Neuronal stem cell (in vitro differentiated cells): ENCODE data around the gene SLC4A7.
"Not testable (repeated sequence)": the region's sequence is repeated elsewhere in the genome, so short reads cannot be mapped to it uniquely, and the experiment has no call there.

ENCODE experiments used
- DNase-seq: peaks from one replicate; pipeline ENCODE4 v3.0.0-alpha.2; 2013; ENCODE audit warnings: low spot score
- H2AFZ ChIP-seq: one replicate; pipeline ENCODE4 v1.6.1; 2013; ENCODE audit warnings: mild to moderate bottlenecking, low read length, inconsistent platforms
- H2AK5ac ChIP-seq: 2 replicates; pipeline ENCODE4 v1.6.1; 2013; ENCODE audit warnings: low read depth, mild to moderate bottlenecking, inconsistent platforms, low read length, moderate library complexity, mixed read lengths
- H2BK120ac ChIP-seq: 2 replicates; pipeline ENCODE4 v1.6.1; 2013; ENCODE audit warnings: low read depth, mild to moderate bottlenecking, inconsistent platforms, low read length, moderate library complexity, mixed read lengths
- H2BK12ac ChIP-seq: one replicate; pipeline ENCODE4 v1.6.1; 2013; ENCODE audit warnings: low read length, inconsistent platforms
- H2BK15ac ChIP-seq: 2 replicates; pipeline ENCODE4 v1.6.1; 2013; ENCODE audit warnings: mild to moderate bottlenecking, low read length, inconsistent platforms, mixed read lengths
- H2BK5ac ChIP-seq: one replicate; pipeline ENCODE4 v1.6.1; 2013; ENCODE audit warnings: inconsistent platforms, mild to moderate bottlenecking, low read length, moderate library complexity
- H3K14ac ChIP-seq: one replicate; pipeline ENCODE4 v1.6.1; 2013; ENCODE audit warnings: low read length, inconsistent platforms
- H3K18ac ChIP-seq: 2 replicates; pipeline ENCODE4 v1.6.1; 2013; ENCODE audit warnings: low read length, inconsistent platforms
- H3K23ac ChIP-seq: 2 replicates; pipeline ENCODE4 v1.6.1; 2013; ENCODE audit warnings: low read depth, mild to moderate bottlenecking, mixed read lengths, low read length, inconsistent platforms; ENCODE audit not compliant: poor library complexity
- H3K27ac ChIP-seq: replicated peaks from 3 replicates; pipeline ENCODE4 v1.5.1; 2013; ENCODE audit warnings: low read length, inconsistent platforms
- H3K27me3 ChIP-seq, 3 experiments: 2 replicates each; pipeline ENCODE4 v1.6.1; 2013; ENCODE audit warnings: low read length in 3 of 3, mild to moderate bottlenecking in 2 of 3, inconsistent platforms in 1 of 3, low read depth in 1 of 3, mixed read lengths in 1 of 3, moderate library complexity in 1 of 3; ENCODE audit not compliant: control insufficient read depth in 3 of 3, insufficient read depth in 3 of 3
- H3K36me3 ChIP-seq, 2 donors: replicated peaks in 1 of 2; 2 replicates each; pipeline ENCODE4 v1.6.1; 2013; ENCODE audit warnings: low read length in 2 of 2; ENCODE audit not compliant: control insufficient read depth in 2 of 2, insufficient read depth in 2 of 2
- H3K4ac ChIP-seq: 2 replicates; pipeline ENCODE4 v1.6.1; 2013; ENCODE audit warnings: inconsistent platforms, mild to moderate bottlenecking, low read length, moderate library complexity
- H3K4me1 ChIP-seq, 2 donors: 1 replicate in 1 of 2; 2 replicates in 1 of 2; pipeline ENCODE4 v1.6.1; 2013; ENCODE audit warnings: low read length in 2 of 2, low read depth in 1 of 2; ENCODE audit not compliant: control insufficient read depth in 2 of 2, insufficient read depth in 1 of 2
- H3K4me2 ChIP-seq: one replicate; pipeline ENCODE4 v1.6.1; 2013; ENCODE audit warnings: mild to moderate bottlenecking, low read length, inconsistent platforms; ENCODE audit not compliant: insufficient read depth, poor library complexity, severe bottlenecking
- H3K4me3 ChIP-seq, 2 donors: 2 replicates each; pipeline ENCODE4 v1.5.1; 2013; ENCODE audit warnings: low read length in 2 of 2, mild to moderate bottlenecking in 2 of 2, inconsistent platforms in 1 of 2, moderate library complexity in 1 of 2
- H3K79me1 ChIP-seq: one replicate; pipeline ENCODE4 v1.6.1; 2013; ENCODE audit warnings: low read depth, mild to moderate bottlenecking, inconsistent platforms, low read length, moderate library complexity
- H3K9ac ChIP-seq: one replicate; pipeline ENCODE4 v1.6.1; 2013; ENCODE audit warnings: mild to moderate bottlenecking, low read depth, low read length, inconsistent platforms; ENCODE audit not compliant: poor library complexity
- H3K9me3 ChIP-seq, 2 donors: replicated peaks in 1 of 2; 2 replicates each; pipeline versions ENCODE3 to v1.6.1; 2013; ENCODE audit warnings: low read length in 2 of 2, mild to moderate bottlenecking in 2 of 2, inconsistent platforms in 1 of 2, low read depth in 1 of 2, mixed read lengths in 1 of 2, moderate library complexity in 1 of 2; ENCODE audit not compliant: control insufficient read depth in 2 of 2, insufficient read depth in 1 of 2
- H4K8ac ChIP-seq: one replicate; pipeline ENCODE4 v1.6.1; 2013; ENCODE audit warnings: low read depth, mild to moderate bottlenecking, inconsistent platforms, low read length, moderate library complexity
- H4K91ac ChIP-seq: one replicate; pipeline ENCODE4 v1.6.1; 2013; ENCODE audit warnings: low read length, low read depth, mild to moderate bottlenecking, inconsistent platforms; ENCODE audit not compliant: poor library complexity
- WGBS, 2 donors: extraction: QIAGEN DNeasy Blood & Tissue Kit; methylation state at CpG; one replicate each; pipeline ENCODE4 v1.1.7; 2013; ENCODE audit warnings: missing lambda C conversion rate in 2 of 2, mixed read lengths in 1 of 2; ENCODE audit not compliant: insufficient read length in 2 of 2, insufficient replicate concordance in 1 of 2; ENCODE audit errors: extremely low coverage in 2 of 2; 5-methylcytosine and 5-hydroxymethylcytosine counted together

SLC4A7 gene

DNA sequence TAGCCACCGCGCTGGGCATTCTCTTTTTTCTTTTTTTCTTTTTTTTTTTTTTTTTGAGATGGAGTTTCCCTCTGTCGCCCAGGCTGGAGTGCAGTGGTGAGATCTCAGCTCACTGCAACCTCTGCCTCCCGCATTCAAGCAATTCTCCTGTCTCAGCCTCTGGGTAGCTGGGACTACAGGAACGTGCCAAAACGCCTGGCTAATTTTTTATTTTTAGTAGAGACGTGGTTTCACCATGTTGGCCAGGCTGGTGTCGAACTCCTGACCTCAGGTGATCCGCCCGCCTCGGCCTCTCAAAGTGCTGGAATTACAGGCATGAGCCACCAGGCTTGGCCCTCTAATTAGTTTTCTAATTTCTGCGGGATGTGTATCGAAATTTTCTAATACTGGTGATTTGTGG is 41.2 kb downstream of the SLC4A7 start:
- WGBS, 2 donors, result no CpG with 5 or more reads among the region's 13 CpGs
- H3K4ac ChIP-seq, H3K4me1 ChIP-seq, H2AK5ac ChIP-seq, H3K23ac ChIP-seq, H2AFZ ChIP-seq, H2BK15ac ChIP-seq, H3K9ac ChIP-seq, H3K18ac ChIP-seq, H3K27ac ChIP-seq, H3K27me3 ChIP-seq, H3K4me2 ChIP-seq, DNase-seq, H4K91ac ChIP-seq, H3K79me1 ChIP-seq, H3K4me3 ChIP-seq, H2BK5ac ChIP-seq, H2BK120ac ChIP-seq, H3K14ac ChIP-seq, H4K8ac ChIP-seq, H2BK12ac ChIP-seq: not testable (repeated sequence)
- Histone ChIP-seq H3K9me3 (peaks cover 3 to 30% of the 10 kb centered on the region in 2 donors), H3K36me3 (peaks cover 12 to 97% of the 10 kb centered on the region in 2 donors)

DNA sequence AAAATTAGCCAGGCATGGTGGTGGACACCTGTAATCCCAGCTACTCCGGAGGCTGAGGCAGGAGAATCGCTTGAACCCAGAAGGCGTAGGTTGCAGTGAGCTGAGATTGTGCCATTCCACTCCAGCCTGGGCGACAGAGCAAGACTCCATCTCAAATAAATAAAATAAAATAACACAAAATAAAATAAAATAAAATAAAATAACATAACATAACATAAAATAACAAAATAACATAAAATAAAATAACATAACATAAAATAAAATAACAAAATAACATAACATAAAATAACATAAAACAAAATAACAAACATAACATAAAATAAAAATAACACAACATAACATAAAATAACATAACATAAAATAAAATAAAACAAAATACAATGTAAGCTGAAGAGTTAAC is 45.8 kb downstream of the SLC4A7 start:
- H3K9me3 ChIP-seq, result peaks cover 3 to 30% of the 10 kb centered on the region in 2 donors
- peaks cover 18 to 99% of the 10 kb centered on the region in 2 donors for H3K36me3 ChIP-seq
- H3K4ac ChIP-seq, result not testable (repeated sequence)

DNA sequence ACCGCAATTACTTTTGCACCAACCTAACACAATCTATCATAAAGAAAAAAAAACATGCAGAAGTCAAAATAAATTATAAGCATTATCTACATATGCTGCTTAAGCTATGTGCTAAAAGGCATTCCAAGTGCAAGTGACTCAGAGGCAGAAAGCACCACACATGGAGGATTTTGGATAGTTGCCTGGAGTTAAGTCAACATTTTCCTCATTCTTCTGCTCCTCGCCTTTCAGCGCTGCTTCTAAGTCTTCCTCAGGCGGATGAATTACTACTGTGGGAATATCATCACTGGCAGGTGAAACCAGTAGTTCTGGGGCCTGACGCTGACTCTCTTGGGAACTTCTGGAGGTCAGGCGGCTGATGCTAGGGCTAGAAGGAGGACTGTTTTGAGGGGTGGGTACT is 53.1 kb downstream of the SLC4A7 start:
- H3K14ac ChIP-seq, result no peak overlapping the region
- H2BK12ac ChIP-seq, result no peak overlapping the region
- no peak overlapping the region for H3K4me3 ChIP-seq
- H3K79me1 ChIP-seq, result no peaks in the 10 kb centered on the region
- no peaks in the 10 kb centered on the region for H3K27me3 ChIP-seq
- peaks cover 23 to 97% of the 10 kb centered on the region in 2 donors for H3K36me3 ChIP-seq
- H3K27ac ChIP-seq, result no peak overlapping the region
- no CpG with 5 or more reads among the region's 6 CpGs for WGBS, 2 donors
- no peak overlapping the region for H2BK15ac ChIP-seq
- no peak overlapping the region for H2BK5ac ChIP-seq
- no peak overlapping the region for H3K4me2 ChIP-seq
- no peak overlapping the region for H3K23ac ChIP-seq
- H2BK120ac ChIP-seq, result no peak overlapping the region
- no peak overlapping the region for H4K91ac ChIP-seq
- H2AK5ac ChIP-seq, result no peak overlapping the region
- no peak overlapping the region for H3K4ac ChIP-seq
- H3K9ac ChIP-seq, result no peak overlapping the region
- no peaks in the 10 kb centered on the region for H3K4me1 ChIP-seq
- no peaks in the 10 kb centered on the region for H3K9me3 ChIP-seq
- no peak for DNase-seq
- no peak overlapping the region for H2AFZ ChIP-seq
- H4K8ac ChIP-seq, result no peak overlapping the region
- H3K18ac ChIP-seq, result no peak overlapping the region

More for the DNA sequence above, 45.8 kb downstream of the SLC4A7 start:
- not testable (repeated sequence) for H2AFZ ChIP-seq, H3K27me3 ChIP-seq, H3K79me1 ChIP-seq, H3K9ac ChIP-seq, H3K4me3 ChIP-seq, H2BK120ac ChIP-seq, H2BK5ac ChIP-seq, H3K23ac ChIP-seq, H3K27ac ChIP-seq, H3K4me2 ChIP-seq, H2BK12ac ChIP-seq, H3K14ac ChIP-seq, H3K4me1 ChIP-seq, DNase-seq, H4K91ac ChIP-seq, H3K18ac ChIP-seq, H2AK5ac ChIP-seq, H4K8ac ChIP-seq, H2BK15ac ChIP-seq
- WGBS, 2 donors, result no CpG with 5 or more reads among the region's 4 CpGs

DNA sequence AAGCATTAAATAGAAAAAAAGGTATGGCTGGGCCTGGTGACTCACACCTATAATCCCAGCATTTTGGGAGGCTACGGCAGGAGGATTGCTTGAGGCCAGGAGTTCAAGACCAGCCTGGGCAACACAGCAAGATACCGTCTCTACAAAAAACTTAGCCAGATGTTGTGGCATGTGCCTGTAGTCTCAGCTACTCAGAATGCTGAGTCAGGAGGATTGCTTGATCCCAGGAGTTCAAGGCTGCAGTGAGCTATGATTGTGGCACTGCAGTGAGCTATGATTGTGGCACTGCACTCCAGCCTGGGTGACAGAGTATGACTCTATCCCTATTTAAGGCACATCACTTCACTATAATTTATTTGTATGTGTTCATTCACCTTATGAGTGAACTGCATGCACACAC is 54.3 kb downstream of the SLC4A7 start:
- Histone ChIP-seq H2BK5ac (no peak overlapping the region), H3K27ac (no peak overlapping the region), H3K23ac (no peak overlapping the region), H2AFZ (no peak overlapping the region), H2AK5ac (no peak overlapping the region), H3K4me2 (no peak overlapping the region), H3K36me3 (peaks cover 21 to 91% of the 10 kb centered on the region in 2 donors), H4K91ac (no peak overlapping the region), H3K14ac (no peak overlapping the region), H2BK12ac (no peak overlapping the region), H3K9ac (no peak overlapping the region), H2BK120ac (no peak overlapping the region), H3K4me1 (no peaks in the 10 kb centered on the region), H3K9me3 (no peaks in the 10 kb centered on the region), H3K27me3 (no peaks in the 10 kb centered on the region), H3K4ac (no peak overlapping the region), H3K4me3 (no peak overlapping the region), H2BK15ac (no peak overlapping the region), H3K18ac (no peak overlapping the region), H4K8ac (no peak overlapping the region), H3K79me1 (no peaks in the 10 kb centered on the region)
- DNase-seq, result no peak
- WGBS, 2 donors, result no CpG with 5 or more reads among the region's 2 CpGs
